ENCODE data around the gene CNTN5. TPM values are rescaled to one million over a fixed set of nuclear protein-coding genes. Genes with fewer than 3 reads are reported as not detected.

The CNTN5 gene
- total RNA-seq, 3 donors from 2014 or later (not counting 1 experiment from before 2014, with no cell fraction given) = not detected

DNA sequence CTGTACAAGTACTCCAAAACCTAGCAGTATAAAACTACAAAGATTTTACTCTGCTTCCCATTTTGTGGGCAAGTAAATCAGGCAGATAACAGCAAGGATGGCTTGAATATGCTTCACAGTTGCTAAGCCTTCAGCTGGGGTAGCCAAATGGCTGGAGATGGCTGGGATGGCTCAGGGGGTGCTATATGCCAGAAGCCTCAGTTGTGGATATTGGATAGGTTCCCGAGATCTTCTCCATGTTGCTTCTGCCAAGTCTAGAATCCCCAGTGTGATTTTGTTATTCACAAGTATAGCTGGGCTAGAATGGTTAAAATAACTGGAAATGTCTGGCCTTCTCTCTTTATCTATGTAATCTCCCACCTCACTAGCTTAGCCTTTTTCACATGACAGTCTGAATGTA, 1194.0 kb downstream of the CNTN5 start:
- no peaks in the 10 kb centered on the region for H3K27me3 ChIP-seq (ENCODE audit: control insufficient read depth, insufficient read depth, low read length)
- H3K27ac ChIP-seq (ENCODE audit: low read length) = no peak overlapping the region
- H3K27me3 Mint-ChIP-seq (ENCODE audit: low read depth in 2 of 2) = no peaks in the 10 kb centered on the region
- peaks cover 9% of the 10 kb centered on the region for H3K36me3 Mint-ChIP-seq
- intact Hi-C loops (cut with micrococcal nuclease) = no loop called here
- ATAC-seq (no peak), DNase-seq (no peak)
- peaks cover 4 to 7% of the 10 kb centered on the region in 2 donors for H3K9me3 Mint-ChIP-seq
- no peaks in the 10 kb centered on the region for H3K9me3 ChIP-seq (ENCODE audit: control insufficient read depth, insufficient read depth, low read length)
- TF ChIP-seq CTCF (IDR thresholded peaks at IDR 0.05) = no peak
- H3K4me3 ChIP-seq (ENCODE audit: low read length) = no peak overlapping the region
- 86% methylated on average over 1 of the region's 1 CpG for WGBS (ENCODE audit: insufficient coverage)
- no peaks in the 10 kb centered on the region for H3K4me1 Mint-ChIP-seq
- H3K4me3 Mint-ChIP-seq = no peak overlapping the region
- no peaks in the 10 kb centered on the region for H3K36me3 ChIP-seq (ENCODE audit: control insufficient read depth, insufficient read depth, low read length)
- no peaks in the 10 kb centered on the region for H3K4me1 ChIP-seq (ENCODE audit: control insufficient read depth, insufficient read depth, low read length)
- no peak overlapping the region for H3K27ac Mint-ChIP-seq

DNA sequence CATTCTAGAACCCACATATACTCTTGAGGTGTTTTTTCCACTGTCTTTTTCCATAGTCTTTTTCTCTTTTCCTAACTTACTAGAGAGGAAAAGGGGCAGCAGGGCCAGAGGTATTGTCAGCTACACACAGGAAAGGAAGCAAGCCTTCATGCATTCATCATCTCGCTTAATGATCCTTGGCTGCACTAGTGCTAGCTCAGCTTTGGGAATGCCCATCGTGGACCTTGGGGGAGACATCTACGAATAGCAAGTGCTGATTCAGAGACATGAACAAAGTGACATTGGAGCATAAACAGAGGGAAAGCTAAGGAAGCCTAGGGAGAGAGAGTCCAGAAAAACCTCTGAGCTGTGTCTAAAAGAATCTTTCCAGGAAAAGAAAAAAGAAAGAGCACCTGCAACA, 1200.1 kb downstream of the CNTN5 start:
- intact Hi-C loops (cut with micrococcal nuclease) = no loop called here
- Mint-ChIP-seq H3K9me3 (peaks cover 6 to 12% of the 10 kb centered on the region in 2 donors), H3K4me3 (no peak overlapping the region), H3K27me3 (ENCODE audit: low read depth in 2 of 2) (no peaks in the 10 kb centered on the region), H3K27ac (no peak overlapping the region), H3K4me1 (no peaks in the 10 kb centered on the region), H3K36me3 (peaks cover under 1% of the 10 kb centered on the region)
- ATAC-seq (no peak), DNase-seq (no peak)
- H3K36me3 ChIP-seq (ENCODE audit: control insufficient read depth, insufficient read depth, low read length) = no peaks in the 10 kb centered on the region
- H3K4me1 ChIP-seq (ENCODE audit: control insufficient read depth, insufficient read depth, low read length) = no peaks in the 10 kb centered on the region
- H3K27ac ChIP-seq (ENCODE audit: low read length) = no peak overlapping the region
- TF ChIP-seq CTCF (IDR thresholded peaks at IDR 0.05) = no peak
- WGBS (ENCODE audit: insufficient coverage) = 80% methylated on average over 3 of the region's 3 CpGs
- no peaks in the 10 kb centered on the region for H3K27me3 ChIP-seq (ENCODE audit: control insufficient read depth, insufficient read depth, low read length)
- H3K9me3 ChIP-seq (ENCODE audit: control insufficient read depth, insufficient read depth, low read length) = no peaks in the 10 kb centered on the region
- H3K4me3 ChIP-seq (ENCODE audit: low read length) = no peak overlapping the region

DNA sequence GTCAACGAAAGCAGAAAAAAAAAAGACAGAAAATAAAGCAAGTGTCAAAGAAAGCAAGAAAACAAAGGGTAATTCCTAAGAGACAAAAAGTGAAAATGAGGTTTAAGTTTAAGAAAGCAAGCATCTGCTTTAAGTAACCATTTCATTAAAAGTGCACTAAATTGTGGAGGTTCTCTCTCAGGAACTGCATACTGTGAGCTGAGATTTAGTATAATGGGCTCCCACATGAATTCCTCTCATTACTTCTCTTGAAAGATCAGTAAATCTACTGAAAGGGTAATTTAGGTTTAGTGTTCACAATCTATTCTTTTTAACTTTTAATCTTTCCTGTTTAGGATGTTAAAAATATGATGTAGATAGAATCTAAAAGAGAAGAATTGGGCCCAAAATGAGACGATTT, 1201.0 kb downstream of the CNTN5 start:
- no peaks in the 10 kb centered on the region for H3K27me3 Mint-ChIP-seq (ENCODE audit: low read depth in 2 of 2)
- no peaks in the 10 kb centered on the region for H3K36me3 ChIP-seq (ENCODE audit: control insufficient read depth, insufficient read depth, low read length)
- WGBS (ENCODE audit: insufficient coverage) = 88% methylated on average over 2 of the region's 2 CpGs
- H3K4me3 ChIP-seq (ENCODE audit: low read length) = no peak overlapping the region
- no peaks in the 10 kb centered on the region for H3K36me3 Mint-ChIP-seq
- H3K9me3 ChIP-seq (ENCODE audit: control insufficient read depth, insufficient read depth, low read length) = no peaks in the 10 kb centered on the region
- no peak overlapping the region for H3K27ac ChIP-seq (ENCODE audit: low read length)
- intact Hi-C loops (cut with micrococcal nuclease) = no loop called here
- no peak for TF ChIP-seq CTCF (IDR thresholded peaks at IDR 0.05)
- no peak overlapping the region for H3K4me3 Mint-ChIP-seq
- ATAC-seq (no peak), DNase-seq (no peak)
- H3K4me1 Mint-ChIP-seq = no peaks in the 10 kb centered on the region
- no peaks in the 10 kb centered on the region for H3K4me1 ChIP-seq (ENCODE audit: control insufficient read depth, insufficient read depth, low read length)
- H3K27me3 ChIP-seq (ENCODE audit: control insufficient read depth, insufficient read depth, low read length) = no peaks in the 10 kb centered on the region
- H3K9me3 Mint-ChIP-seq = peaks cover 6 to 12% of the 10 kb centered on the region in 2 donors
- H3K27ac Mint-ChIP-seq = no peak overlapping the region

DNA sequence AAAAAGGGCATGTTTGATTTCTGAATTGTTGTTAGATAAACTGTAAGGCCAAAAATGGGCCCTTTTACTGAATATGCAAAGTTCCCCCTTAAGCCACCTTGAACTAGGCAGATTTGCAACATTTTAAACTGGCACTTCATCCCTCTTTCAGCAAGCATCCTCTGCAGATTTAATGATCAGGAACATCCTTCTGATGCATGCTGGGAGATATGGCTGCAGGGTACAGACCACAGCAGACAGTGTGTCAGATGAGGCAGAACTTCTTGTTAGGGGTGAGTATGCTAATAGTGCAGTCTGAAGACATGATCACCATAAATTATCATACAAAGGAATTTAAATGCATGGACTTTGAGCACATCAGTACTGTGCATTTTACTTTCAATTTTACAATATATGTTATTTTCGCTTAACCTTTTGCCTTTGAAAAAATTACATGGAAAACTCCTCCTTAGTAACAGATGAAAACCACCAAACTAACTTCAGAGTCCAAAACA, 1203.8 kb downstream of the CNTN5 start:
- Histone ChIP-seq H3K36me3 (ENCODE audit: control insufficient read depth, insufficient read depth, low read length) (no peaks in the 10 kb centered on the region), H3K27me3 (ENCODE audit: control insufficient read depth, insufficient read depth, low read length) (no peaks in the 10 kb centered on the region), H3K9me3 (ENCODE audit: control insufficient read depth, insufficient read depth, low read length) (no peaks in the 10 kb centered on the region), H3K27ac (ENCODE audit: low read length) (no peak overlapping the region), H3K4me1 (ENCODE audit: control insufficient read depth, insufficient read depth, low read length) (no peaks in the 10 kb centered on the region), H3K4me3 (ENCODE audit: low read length) (no peak overlapping the region)
- intact Hi-C loops (cut with micrococcal nuclease) = no loop called here
- no peaks in the 10 kb centered on the region for H3K27me3 Mint-ChIP-seq (ENCODE audit: low read depth in 2 of 2)
- peaks cover 6 to 18% of the 10 kb centered on the region in 2 donors for H3K9me3 Mint-ChIP-seq
- H3K4me1 Mint-ChIP-seq = no peaks in the 10 kb centered on the region
- H3K36me3 Mint-ChIP-seq = no peaks in the 10 kb centered on the region
- no CpG with 5 or more reads among the region's 1 CpG for WGBS (ENCODE audit: insufficient coverage)
- H3K27ac Mint-ChIP-seq = no peak overlapping the region
- no peak for TF ChIP-seq CTCF (IDR thresholded peaks at IDR 0.05)
- DNase-seq (no peak), ATAC-seq (no peak)
- no peak overlapping the region for H3K4me3 Mint-ChIP-seq
